A673 (cell line): ENCODE data around the gene GALNT7. TPM values are rescaled to one million over a fixed set of nuclear protein-coding genes. Genes with fewer than 3 reads are reported as not detected.

ENCODE experiments used
- BruUV-seq: library from RNA; stranded (reverse); fragments of 400-500 nt; replicated peaks from 2 replicates; lab custom pipeline; 2021; lab: Mats Ljungman, UMichigan
- CTCF ChIA-PET: fragments of 300-600 bp; sonication (Branson Sonifier 250); formaldehyde crosslinking; loops from one replicate; lab custom pipeline; 2022; ENCODE audit warnings: antibody characterized with exemption; lab: Charles Lee
- POLR2A ChIA-PET: fragments of 300-600 bp; sonication (Branson Sonifier 250); formaldehyde crosslinking; loops from one replicate; lab custom pipeline; 2022; ENCODE audit warnings: antibody characterized with exemption; ENCODE audit not compliant: low non-redundant PET; lab: Charles Lee
- DNase-seq: peaks from one replicate; pipeline ENCODE4 v3.0.0-alpha.2; 2015; ENCODE audit warnings: low spot score
- H3K27ac ChIP-seq: fragments of 200-600 bp; sonication (generic); 2 replicates; pipeline ENCODE4 v1.5.1; 2016; ENCODE audit warnings: mixed run types, low read depth, mild to moderate bottlenecking, mixed read lengths, antibody characterized with exemption, low read length; ENCODE audit not compliant: poor library complexity, severe bottlenecking
- H3K27me3 ChIP-seq: fragments of 200-600 bp; sonication (generic); replicated peaks from 2 replicates; pipeline ENCODE4 v1.6.1; 2017; ENCODE audit warnings: mixed run types, low read depth, mild to moderate bottlenecking, mixed read lengths, antibody characterized with exemption, low read length; ENCODE audit not compliant: insufficient read depth, poor library complexity
- H3K36me3 ChIP-seq: fragments of 200-600 bp; sonication (generic); 2 replicates; pipeline ENCODE4 v1.6.1; 2016; ENCODE audit warnings: mixed run types, mild to moderate bottlenecking, mixed read lengths, antibody characterized with exemption, low read length; ENCODE audit not compliant: insufficient read depth, poor library complexity, severe bottlenecking
- H3K4me1 ChIP-seq: fragments of 200-600 bp; sonication (generic); 2 replicates; pipeline ENCODE4 v1.6.1; 2017; ENCODE audit warnings: mixed run types, mild to moderate bottlenecking, mixed read lengths, antibody characterized with exemption, low read length; ENCODE audit not compliant: insufficient read depth, poor library complexity, severe bottlenecking
- H3K4me3 ChIP-seq: fragments of 200-600 bp; sonication (generic); 2 replicates; pipeline ENCODE4 v1.5.1; 2016; ENCODE audit warnings: low read depth, mixed run types, mild to moderate bottlenecking, mixed read lengths, low read length; ENCODE audit not compliant: poor library complexity, severe bottlenecking
- H3K9me3 ChIP-seq: fragments of 200-600 bp; sonication (generic); 2 replicates; pipeline ENCODE4 v1.6.1; 2016; ENCODE audit warnings: mixed run types, low read depth, mild to moderate bottlenecking, mixed read lengths, antibody characterized with exemption, low read length; ENCODE audit not compliant: poor library complexity, severe bottlenecking
- CTCF ChIP-seq: fragments of 300-800, 200-600 bp; sonication (generic); conservative IDR thresholded peaks from 2 replicates; pipeline ENCODE4 v1.5.1; 2017; ENCODE audit warnings: low read depth, mild to moderate bottlenecking, antibody characterized with exemption, low read length, moderate library complexity, mixed read lengths
- EZH2 ChIP-seq: fragments of 200-600 bp; sonication (generic); IDR thresholded peaks from 2 replicates; pipeline ENCODE4 v1.6.1; 2017; ENCODE audit warnings: borderline replicate concordance, low read depth, mild to moderate bottlenecking, mixed read lengths, antibody characterized with exemption, low read length; ENCODE audit not compliant: poor library complexity, severe bottlenecking
- intact Hi-C: fragments of 100-400 bp; cut with micrococcal nuclease; formaldehyde crosslinking; loops from one replicate; pipeline ENCODE4 v1.10.0; 2022; ENCODE audit not compliant: unreplicated experiment
- total RNA-seq: library from RNA; stranded (reverse); gene quantifications from 2 replicates; pipeline ENCODE4 v1.2.3, GENCODE V29; 2021

Gene GALNT7
- total RNA-seq, 1 experiment from 2014 or later: 89.7 TPM

- TF ChIP-seq CTCF: no peak
- TF ChIP-seq EZH2: no peak
- no peak overlapping the region for H3K27ac ChIP-seq
- peaks cover 4% of the 10 kb centered on the region for H3K36me3 ChIP-seq
- POLR2A ChIA-PET: no interaction called here
- CTCF ChIA-PET: no interaction called here
- no TSS peak for BruUV-seq
- intact Hi-C loops: no loop called here
- no peak for DNase-seq
- H3K4me3 ChIP-seq: no peak overlapping the region
- H3K27me3 ChIP-seq: no peaks in the 10 kb centered on the region
- H3K4me1 ChIP-seq: peaks cover 23% of the 10 kb centered on the region
- H3K9me3 ChIP-seq: peaks cover 7% of the 10 kb centered on the region
Measured at GRCh38 chr4:173208420-173208819, 39.8 kb downstream of the GALNT7 start.

GRCh38 chr4:173211222-173211621 lies 42.6 kb downstream of the GALNT7 start:
- Histone ChIP-seq H3K4me3 (no peak overlapping the region), H3K36me3 (no peaks in the 10 kb centered on the region), H3K27ac (no peak overlapping the region), H3K4me1 (peaks cover 47% of the 10 kb centered on the region), H3K27me3 (no peaks in the 10 kb centered on the region), H3K9me3 (no peaks in the 10 kb centered on the region)
- TF ChIP-seq CTCF (no peak), EZH2 (no peak)
- intact Hi-C loops: no loop called here
- ChIA-PET POLR2A (no interaction called here), CTCF (no interaction called here)
- no peak for DNase-seq
- BruUV-seq: no TSS peak

GRCh38 chr4:173211838-173212237 lies 43.2 kb downstream of the GALNT7 start:
- Histone ChIP-seq H3K9me3 (no peaks in the 10 kb centered on the region), H3K4me1 (peaks cover 47% of the 10 kb centered on the region), H3K36me3 (no peaks in the 10 kb centered on the region), H3K27ac (no peak overlapping the region), H3K27me3 (no peaks in the 10 kb centered on the region), H3K4me3 (no peak overlapping the region)
- TF ChIP-seq CTCF (no peak), EZH2 (no peak)
- CTCF ChIA-PET: no interaction called here
- BruUV-seq: no TSS peak
- POLR2A ChIA-PET: no interaction called here
- intact Hi-C loops: no loop called here
- peak; percentile 52 for DNase-seq
